Mammary epithelial cell (primary cell): Measurements from ENCODE around the gene CDKN1C.

ENCODE experiments used
- CTCF ChIP-seq, 2 donors: IDR thresholded peaks in 1 of 2; conservative IDR thresholded peaks in 1 of 2; 2 replicates each; pipeline ENCODE4 v1.5.1; 2011 to 2012; ENCODE audit warnings: inconsistent platforms in 2 of 2, low read length in 2 of 2, mild to moderate bottlenecking in 2 of 2, control low read depth in 1 of 2, low read depth in 1 of 2; ENCODE audit not compliant: insufficient read depth in 1 of 2; ENCODE audit errors: extremely low read depth in 1 of 2
- EZH2 ChIP-seq: IDR thresholded peaks from 2 replicates; pipeline ENCODE4 v1.6.1; 2012; ENCODE audit warnings: low read length, inconsistent platforms, borderline replicate concordance

GRCh38 chr11:2868506-2869133 is 17.0 kb downstream of the CDKN1C start:
- TF ChIP-seq CTCF (conservative IDR thresholded peaks at IDR 0.05 in 1 of 2, IDR thresholded peaks at IDR 0.05 in 1 of 2; ENCODE audit: extremely low read depth in 1 of 2, insufficient read depth in 1 of 2, low read depth in 1 of 2, low read length in 2 of 2) = no peak
- no peak for TF ChIP-seq EZH2
